ENCODE data around the gene ADCY3.
"Not testable (repeated sequence)": the region's sequence is repeated elsewhere in the genome, so short reads cannot be mapped to it uniquely, and the experiment has no call there.

DNA sequence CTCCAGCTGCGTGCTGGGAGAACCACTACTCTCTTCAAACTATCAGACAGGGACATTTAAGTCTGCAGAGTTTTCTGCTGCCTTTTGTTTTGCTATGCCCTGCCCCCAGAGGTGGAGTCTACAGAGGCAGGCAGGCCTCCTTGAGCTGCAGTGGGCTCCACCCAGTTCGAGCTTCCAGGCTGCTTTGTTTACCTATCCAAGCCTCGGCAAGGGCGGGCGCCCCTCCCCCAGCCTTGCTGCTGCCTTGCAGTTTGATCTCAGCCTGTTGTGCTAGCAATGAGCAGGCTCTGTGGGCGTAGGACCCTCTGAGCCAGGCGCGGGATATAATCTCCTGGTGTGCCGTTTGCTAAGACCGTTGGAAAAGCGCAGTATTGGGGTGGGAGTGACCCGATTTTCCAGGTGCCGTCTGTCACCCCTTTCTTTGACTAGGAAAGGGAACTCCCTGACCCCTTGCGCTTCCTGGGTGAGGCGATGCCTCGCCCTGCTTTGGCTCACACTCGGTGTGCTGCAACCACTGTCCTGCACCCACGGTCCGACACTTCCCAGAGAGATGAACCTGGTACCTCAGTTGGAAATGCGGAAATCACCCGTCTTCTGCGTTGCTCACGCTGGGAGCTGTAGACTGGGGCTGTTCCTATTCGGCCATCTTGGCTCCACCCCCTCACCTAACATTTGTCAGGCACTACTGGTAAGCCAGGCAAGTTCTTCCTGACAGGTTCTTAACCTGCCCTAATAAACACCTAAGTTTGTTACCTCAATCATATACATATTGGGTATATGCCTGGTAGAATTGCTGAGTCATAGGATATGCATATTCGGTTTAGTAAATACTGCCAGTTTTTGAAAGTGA is 114.0 kb downstream of the ADCY3 start:
- TF ChIP-seq, protein P1, sequence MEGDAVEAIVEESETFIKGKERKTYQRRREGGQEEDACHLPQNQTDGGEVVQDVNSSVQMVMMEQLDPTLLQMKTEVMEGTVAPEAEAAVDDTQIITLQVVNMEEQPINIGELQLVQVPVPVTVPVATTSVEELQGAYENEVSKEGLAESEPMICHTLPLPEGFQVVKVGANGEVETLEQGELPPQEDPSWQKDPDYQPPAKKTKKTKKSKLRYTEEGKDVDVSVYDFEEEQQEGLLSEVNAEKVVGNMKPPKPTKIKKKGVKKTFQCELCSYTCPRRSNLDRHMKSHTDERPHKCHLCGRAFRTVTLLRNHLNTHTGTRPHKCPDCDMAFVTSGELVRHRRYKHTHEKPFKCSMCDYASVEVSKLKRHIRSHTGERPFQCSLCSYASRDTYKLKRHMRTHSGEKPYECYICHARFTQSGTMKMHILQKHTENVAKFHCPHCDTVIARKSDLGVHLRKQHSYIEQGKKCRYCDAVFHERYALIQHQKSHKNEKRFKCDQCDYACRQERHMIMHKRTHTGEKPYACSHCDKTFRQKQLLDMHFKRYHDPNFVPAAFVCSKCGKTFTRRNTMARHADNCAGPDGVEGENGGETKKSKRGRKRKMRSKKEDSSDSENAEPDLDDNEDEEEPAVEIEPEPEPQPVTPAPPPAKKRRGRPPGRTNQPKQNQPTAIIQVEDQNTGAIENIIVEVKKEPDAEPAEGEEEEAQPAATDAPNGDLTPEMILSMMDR (IDR thresholded peaks at IDR 0.05) = not testable (repeated sequence)
- TF ChIP-seq POLR2A (IDR thresholded peaks at IDR 0.05) = not testable (repeated sequence)

Data from adrenal gland (tissue), 5 donors.